ENCODE data around the gene TIMMDC1. TPM values are rescaled to one million over a fixed set of nuclear protein-coding genes. Genes with fewer than 3 reads are reported as not detected.

Gene TIMMDC1
- total and polyA plus RNA-seq, 9 of the 15 experiments (the other 6 are each of a cell fraction or from before 2014, with no cell fraction given) = 62.1 to 226 (median 86.6) TPM

- TF ChIP-seq REST (IDR thresholded peaks at IDR 0.05; ENCODE audit: borderline replicate concordance) (peak; percentile 34; the same call in 1 of the 2 replicates), REST (CRISPR knock-in tag; IDR thresholded peaks at IDR 0.05; ENCODE audit: low read depth) (no peak), ZNF174 (CRISPR knock-in tag; IDR thresholded peaks at IDR 0.05) (no peak), ZNF444 (CRISPR knock-in tag; IDR thresholded peaks at IDR 0.05) (no peak), RUNX1 (IDR thresholded peaks at IDR 0.05; ENCODE audit: low read depth) (no peak), ILK (tag; IDR thresholded peaks at IDR 0.05; ENCODE audit: borderline replicate concordance, low read depth) (no peak)
Measured at GRCh38 chr3:119559441-119559963, 61.2 kb downstream of the TIMMDC1 start, which contains the start of gene CD80 (continued).
